Stimulated activated CD8-positive, alpha-beta memory T cell treated with anti-CD3 and anti-CD28 coated beads, Interleukin-15, amount 100 ng/mL, for 1 hour (primary cell): ENCODE results near the gene MYZAP.

Experiments used
- DNase-seq: peaks from one replicate; pipeline ENCODE4 v3.0.0-alpha.2; 2020; ENCODE audit warnings: low read depth

Gene MYZAP

DNA sequence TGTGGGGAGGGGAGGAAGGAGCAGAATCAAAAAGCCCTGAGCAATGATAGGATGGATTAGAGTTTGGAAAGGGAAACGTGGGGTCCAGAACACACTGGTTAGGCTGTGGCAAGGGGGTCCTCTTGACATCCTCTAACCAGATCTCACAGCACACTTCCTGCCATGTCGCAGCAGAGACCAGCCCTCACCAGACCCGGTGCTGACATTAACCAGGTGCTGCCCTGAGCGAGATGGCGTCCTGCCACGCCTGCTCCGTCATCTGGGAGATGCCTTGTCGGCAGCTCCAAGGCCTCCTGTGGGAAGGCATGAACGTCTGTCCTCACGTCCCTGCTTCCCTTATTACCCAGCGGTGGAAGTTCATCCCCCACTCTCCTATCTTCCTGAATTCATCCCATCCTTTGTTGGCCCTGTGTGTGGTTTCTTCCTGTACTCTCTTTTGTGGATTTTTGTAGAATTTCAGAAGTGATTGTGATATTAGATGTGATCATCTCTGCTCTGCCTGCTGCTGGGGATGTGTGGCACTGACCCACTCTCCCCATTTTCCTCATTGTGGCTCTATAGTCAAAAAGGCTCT is 29.4 kb upstream of the MYZAP start:
- DNase-seq: no peak

DNA sequence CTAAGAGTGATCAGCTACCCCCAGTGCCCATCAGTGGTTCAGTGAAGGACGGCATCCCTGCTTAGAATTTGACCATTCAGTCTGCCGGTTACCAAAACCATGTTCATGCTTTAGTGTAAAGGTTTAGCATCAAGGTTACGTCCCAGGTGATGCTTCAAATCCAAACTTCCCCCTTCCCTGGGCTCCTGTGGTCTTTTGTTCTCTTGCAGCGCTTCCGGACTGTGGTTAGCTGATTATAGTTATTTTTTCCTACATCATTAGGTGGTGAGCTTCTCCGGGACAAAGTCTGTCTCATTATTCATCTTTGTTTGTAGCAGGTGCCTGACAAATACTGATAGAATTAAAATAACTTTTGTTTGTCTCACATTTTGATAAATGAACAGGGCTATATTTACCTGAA is 28.3 kb upstream of the MYZAP start:
- no peak for DNase-seq

DNA sequence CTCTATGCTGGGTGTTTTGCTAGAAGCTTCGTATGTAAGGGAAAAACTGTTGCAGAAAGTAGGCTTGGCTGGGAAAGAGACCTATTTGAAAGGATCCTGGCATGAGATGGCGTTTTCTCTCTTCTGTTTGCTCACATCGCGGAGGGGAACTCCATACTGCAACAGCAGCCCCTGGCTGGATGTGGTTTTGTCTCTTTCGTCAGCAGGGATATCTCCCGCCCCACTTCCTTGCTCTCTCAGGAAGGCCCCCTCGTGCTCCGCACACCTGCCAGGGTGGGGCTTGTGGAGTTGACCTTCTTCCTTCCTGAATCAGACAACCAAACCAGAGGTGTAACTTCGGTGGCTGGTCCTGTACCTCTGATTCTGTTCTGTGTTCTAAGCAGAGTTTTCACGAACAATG is 26.4 kb upstream of the MYZAP start:
- no peak for DNase-seq

DNA sequence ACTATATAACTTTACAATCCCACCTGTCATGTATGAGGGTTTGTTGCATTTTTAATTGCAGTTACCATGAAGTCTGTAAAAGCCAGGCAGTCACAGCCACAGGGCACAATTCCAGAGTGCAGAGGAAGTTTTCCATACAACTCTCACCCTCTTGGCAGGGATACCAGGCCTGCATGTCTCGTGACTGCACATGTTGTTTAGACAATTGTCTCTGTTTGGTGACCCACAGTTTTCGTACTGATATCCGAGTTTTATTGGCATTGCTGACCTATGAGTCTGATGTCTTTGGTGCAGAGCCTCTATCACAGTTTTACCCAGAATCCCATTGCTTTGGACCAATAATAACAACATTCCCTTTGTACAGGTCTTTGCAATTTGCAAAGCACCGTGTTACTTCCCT is 24.9 kb upstream of the MYZAP start:
- DNase-seq: no peak

DNA sequence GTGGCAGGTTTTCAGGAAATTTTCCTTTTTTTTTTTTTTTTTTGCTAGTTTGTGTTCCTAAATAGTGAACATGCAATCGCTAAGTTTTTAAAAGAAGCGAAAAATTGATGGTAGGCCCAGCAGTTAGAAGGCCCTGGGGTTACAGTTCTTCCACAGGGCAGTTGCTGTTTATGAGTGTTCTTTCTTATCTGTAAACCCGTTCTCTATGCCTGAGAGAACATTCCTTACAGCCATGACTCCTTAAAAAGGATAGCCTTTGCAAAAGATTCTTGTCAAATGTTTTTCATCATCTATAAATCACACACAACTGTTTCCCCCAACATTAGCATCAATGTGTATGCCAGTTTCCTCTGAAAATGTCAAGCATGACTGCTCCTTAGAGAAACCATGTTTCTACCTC is 23.8 kb upstream of the MYZAP start:
- no peak for DNase-seq

DNA sequence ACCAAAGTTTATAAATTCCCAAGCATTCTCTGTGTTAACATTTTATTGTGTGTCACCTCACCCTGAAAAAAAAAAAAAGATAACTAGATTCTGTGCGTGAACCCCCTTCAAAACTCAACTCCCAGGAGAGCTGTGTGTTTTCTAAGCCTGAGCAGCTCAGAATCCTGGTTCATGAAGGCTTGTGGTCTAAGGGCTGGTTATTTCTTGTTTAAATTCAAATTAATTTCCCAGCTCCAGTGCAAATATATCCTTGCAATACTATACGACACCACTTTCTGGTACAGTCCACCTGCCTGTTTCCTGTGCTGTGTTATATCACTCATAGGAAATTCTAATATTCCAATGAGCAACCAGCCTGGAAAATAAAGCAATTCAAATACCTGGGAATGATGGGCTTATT is 23.4 kb upstream of the MYZAP start:
- no peak for DNase-seq

DNA sequence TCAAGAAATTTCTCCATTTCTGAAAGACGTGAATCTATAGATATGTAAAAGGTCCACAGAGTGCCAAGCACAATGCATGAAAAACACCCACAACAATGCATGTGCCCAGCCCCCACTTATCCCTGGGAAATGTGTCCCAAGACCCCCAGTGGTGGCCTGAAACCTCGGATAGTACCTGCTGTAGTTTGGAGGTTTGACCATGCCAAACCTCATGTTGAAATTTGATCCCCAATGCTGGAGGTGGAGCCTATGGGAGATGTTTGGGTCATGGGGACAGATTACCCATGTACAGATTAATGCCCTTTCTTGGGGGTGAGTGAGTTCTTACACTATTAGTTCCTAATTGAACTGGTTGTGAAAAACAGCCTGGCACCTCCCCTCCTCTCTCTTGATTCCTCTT is 21.4 kb upstream of the MYZAP start:
- DNase-seq: no peak

DNA sequence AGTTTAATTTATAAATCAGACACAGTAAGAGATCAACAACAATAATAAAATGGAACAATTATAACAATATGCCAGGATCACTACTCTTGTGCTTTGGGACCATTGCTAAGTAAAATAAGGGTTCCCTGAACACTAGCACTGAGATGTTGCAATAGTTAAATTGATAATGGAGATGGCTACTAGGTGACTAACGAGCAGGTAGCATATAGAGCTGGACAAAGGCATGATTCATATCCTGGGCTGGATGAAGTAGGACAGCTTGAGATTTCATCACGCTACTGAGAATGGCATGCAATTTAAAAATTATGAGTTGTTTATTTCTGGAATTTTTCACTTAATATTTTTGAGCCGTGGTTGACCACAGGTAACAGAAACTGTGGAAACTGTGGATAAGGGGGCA is 20.7 kb upstream of the MYZAP start:
- DNase-seq: no peak

DNA sequence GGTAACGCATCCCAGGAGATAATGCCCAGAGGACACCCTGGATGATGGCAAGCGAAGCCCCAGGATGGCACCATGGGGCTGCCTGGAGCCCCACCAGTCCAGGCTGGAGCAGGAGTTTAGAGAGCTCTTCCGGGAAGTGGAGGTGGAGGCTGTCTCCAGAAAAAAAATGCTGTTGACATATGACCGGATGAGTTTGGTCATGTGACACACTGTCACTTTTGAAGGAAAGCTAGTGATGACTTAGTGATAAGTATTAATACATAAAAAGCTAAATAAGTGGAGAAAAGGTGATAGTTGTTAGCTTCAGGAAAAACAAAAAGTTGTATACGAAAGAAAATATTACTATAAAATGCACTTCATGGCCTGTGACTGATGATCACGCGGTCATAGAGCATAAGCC is 20.0 kb upstream of the MYZAP start:
- DNase-seq: no peak

DNA sequence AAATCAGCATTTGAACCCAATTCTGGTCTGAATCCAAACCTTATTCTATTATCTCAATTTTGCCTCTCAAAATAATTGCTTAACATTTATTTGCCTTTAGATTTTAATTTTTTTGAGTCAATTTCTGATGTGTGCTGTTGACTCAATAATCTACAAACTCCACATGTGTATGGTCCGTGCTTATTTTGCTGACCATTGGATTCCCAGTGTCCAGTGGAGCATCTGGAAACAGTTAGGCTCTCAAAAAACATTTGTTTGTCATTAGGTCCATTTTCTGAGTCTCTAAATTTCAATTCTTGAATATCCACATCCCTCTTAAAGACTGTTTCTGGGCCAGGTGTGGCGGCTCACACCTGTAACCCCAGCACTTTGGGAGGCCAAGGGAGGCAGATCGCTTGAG is 19.2 kb upstream of the MYZAP start:
- DNase-seq: no peak

DNA sequence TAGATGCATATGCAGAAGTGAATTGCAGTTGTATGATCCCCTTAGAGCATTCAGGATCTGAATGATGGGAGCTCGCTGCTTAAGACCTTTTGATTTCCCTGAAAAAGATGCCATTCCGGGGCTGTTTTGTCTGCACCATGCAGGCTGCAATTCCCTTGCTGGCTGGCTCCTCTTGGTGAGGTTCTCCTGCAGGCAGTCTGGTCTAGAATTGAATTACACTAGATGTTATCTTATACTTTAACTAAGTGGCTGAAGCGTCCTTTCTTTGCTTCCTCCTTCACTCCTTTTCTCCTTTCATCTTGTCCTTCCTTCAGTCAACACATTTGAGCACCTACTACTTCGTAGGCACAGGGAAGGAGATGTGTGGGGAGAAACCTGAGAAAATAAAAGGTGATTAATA is 18.6 kb upstream of the MYZAP start:
- DNase-seq: no peak

DNA sequence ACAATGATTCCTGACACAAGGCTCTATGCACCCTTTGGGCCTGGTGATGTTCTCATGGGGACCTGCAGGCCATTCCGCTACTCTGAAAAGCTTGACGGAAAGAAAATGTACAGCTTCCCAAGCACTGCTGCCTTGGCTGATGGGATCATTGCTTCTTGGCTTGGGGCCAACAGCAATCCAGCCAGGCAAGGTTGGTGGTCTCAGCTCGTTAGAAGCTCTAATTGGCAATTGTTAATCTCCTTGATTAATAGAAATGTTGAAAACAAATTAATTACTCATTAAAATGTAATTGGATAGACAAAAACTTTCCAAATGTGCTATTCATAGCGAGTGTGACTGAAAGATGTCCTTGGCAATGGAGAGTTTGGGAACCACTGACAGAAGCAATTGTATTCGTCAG is 16.3 kb upstream of the MYZAP start:
- no peak for DNase-seq

DNA sequence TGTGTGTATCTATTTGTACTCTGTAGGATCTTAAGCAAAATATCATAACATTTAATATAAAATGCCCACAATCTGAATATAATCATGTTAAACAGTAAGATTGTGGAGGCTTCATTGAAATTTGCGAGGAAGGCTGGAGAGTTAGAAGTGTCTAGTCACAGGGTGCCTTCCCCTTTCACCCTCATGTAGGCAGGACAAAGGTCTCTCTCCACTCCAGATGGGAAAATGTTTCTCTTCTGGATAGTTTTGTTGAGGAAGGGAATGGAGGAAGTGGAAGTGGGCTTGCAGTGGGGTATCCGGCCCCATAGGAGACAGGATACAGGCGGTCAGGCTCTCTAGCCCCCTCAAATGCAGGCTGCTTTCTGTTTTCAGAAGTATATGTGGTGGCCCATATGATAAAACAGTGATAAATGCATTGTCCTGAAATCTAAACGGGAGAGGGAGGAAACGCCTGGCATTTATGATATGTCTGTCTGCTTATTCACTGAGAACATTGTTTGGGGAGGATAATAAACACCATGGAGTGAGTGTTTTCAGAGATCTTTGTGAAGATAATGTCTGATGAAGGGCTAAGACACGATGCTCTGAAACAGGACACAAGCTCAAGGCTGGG is 13.3 kb upstream of the MYZAP start:
- no peak for DNase-seq

DNA sequence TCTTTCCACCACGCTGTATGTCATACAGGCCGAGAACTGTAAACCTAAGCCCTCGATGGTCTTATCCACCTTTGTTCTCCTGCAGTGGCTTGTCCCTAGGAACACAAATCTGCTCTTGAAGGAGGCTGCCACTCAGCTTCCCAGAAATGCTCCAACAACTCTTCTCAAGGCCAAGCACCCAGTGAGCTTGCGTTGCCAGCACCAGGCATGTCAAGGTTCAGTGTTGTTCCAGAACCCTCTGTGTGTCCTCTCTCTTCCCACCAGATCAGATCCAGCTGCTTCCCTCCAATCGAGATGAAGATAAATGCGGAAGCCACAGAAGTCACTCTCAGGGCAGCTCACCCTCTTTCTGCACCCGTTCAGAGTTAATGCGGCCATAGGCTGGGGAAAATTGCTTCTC is 11.3 kb upstream of the MYZAP start:
- no peak for DNase-seq

DNA sequence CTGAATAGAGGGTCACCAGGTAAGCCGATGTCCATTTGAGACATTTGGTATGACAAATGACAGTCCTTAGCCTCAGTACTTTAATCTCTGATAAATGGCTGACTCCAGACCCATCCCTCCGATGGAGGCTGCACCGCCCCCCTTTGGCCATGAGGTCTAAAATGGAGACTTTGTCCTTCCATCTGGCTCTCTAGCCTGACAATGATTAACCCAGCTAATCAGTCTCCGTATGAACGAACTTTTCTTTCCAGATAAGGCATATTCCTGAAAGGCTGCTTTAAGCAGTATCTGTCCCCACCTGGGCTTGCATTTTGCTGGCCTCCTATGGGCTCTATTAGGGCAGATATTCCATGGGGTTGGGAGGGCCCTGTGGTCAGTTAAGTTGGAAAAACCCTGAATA is 10.8 kb upstream of the MYZAP start:
- DNase-seq: no peak

DNA sequence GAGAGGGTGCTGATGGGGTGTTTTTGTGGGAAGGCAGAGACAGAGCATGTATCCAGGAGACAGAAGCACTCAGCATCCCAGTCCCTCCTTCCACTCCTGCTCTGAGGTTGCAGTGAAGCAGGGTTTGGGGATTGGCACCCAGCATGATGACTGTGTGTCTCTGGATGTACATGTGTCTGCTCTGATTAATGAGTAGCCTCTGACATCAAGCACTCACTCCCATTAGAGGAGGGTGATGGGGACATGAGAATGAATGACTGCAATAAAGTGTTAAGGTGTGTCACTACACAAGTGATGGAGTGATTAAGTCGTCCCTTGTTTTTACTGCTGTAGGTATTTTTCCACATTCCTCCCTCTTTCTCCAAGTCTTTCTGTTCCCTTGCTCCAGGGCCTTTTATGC is 9.6 kb upstream of the MYZAP start:
- DNase-seq: no peak

DNA sequence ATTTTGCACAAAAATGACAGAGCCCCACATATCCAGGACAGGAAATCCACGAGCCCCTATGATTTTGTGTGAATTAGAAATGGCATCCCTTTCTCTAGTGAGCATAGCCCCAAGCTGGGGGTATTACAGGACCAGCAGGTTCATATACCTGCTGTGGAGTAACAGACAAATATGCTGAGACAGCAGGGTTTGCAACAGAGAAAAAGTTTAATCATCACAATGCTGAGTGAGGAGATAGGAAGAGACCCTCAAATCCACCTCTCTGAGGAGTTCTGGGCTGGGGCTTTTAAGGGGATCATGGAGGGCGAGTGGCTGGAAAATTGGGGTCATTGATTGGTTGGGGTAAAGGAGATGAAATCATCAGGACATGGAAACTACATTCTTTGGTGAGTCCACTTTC is 8.4 kb upstream of the MYZAP start:
- DNase-seq: no peak

DNA sequence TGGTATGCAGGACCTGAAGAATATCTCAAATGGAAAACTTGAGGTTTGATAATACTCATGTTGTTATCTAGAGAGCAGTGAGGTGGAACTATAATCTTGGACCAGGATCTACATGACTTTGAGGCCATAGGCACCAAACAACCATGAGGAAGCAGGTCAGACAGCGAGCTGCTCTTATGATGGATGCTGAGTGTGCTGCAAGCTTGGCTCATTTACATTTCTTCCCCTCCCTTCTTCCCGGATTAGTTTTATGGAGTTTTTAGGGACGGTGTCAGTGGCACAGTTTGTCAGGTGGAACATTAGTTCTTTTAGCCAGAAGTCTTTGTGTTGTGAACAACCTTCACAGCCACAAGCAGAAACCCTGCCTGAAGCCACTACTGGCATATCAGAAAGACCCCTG is 8.0 kb upstream of the MYZAP start:
- DNase-seq: no peak

DNA sequence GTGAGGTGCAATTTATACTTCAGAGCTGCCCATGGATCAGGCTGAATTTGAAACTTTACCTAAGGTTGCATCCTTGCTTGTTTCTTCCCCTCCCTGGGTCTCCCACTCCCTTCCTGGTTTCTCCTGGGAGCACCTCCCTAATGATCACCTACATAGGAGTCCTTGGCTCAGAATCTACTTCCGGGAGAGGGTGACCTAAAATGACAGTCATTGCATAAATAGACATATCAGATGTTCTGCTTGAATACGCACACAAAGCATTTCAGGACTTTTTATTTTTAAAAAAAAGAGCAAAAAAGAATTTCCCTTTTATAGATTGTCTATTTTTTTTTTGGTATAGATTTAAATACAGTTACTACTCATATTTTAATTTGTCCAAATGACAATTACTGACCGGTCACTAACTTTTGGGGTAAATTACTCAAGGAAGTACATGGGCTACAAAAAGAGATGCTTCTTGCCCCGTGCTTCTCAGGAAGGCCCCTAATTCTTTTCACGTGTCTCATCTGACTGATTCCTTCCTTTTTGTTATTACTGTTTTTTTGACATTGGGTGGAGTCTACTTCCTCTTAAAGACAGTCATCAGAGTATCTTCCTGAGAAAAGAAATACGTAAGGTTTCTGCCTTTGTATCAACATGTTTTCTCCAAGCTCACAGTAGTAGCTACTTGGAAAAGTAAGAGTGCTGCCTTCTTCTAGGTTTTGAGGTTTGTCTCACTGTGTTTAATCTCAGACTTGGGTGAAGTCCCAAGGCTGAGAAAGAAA is 4.9 kb upstream of the MYZAP start:
- DNase-seq: no peak

DNA sequence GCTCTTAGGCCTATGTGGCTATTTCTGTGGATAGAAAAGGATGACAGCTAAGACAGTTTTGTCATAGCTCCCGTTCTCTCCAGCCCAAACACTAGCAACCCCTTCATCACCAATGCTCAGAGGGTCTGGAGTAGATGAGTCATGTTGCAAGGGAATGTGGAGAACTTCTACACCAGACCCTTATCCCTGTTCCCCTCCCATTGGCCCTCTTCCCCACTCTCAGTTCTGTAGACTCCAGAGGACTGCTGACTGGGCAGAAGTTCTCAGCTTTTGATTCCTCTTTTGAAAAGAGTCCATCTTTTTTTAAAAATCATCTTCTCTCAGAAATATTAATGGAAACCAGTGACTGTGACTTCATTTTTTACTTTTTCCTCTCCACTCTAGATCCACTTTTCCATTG is 2.4 kb upstream of the MYZAP start:
- DNase-seq: no peak

DNA sequence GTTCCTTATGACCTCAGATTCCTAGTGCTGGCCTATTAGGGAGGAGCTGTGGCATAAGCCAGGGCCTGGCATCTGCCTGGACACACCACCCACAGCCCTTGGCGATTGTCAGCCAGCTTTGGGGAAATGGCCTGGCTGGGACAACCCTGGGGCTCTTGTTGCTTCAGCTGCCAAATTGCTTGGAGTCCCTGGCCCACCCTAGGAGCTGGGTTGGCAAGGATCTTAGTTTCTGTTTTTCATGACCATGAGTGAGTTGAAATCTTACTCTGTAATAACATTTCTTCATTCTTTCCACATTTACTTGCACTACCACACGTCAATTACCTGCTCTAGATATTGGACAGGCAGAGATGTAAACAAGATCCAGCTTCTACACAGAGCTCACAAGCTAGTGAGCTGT is 1.9 kb upstream of the MYZAP start:
- no peak for DNase-seq

DNA sequence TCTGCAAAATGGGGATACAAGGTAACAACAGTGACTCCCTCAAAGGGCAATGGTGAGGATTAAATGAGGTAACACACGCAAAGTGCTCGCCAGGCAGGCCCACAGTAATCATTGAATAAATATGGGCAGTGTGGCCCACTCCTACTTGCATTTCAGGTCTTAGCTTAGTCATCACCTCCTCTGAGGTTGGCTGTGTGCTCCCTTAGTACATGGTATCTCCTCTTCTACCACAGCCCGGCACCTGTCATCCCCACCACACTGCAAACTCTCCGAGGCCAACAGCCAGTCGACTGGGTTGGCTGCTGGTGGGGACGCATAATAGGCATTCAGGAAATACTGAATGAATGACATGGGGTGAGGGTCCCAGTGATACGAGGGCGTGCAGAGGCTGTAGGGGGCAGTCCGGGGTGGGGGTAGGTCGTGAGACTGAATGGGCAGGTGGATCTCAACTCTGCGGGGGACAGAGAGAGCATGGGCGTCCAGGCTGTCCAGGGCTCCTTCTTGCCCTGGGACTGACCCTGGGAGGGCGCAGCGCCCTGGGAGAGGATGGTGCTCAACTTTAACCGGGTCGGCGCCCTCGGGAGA is 375 bp upstream of the MYZAP start:
- DNase-seq: no peak

DNA sequence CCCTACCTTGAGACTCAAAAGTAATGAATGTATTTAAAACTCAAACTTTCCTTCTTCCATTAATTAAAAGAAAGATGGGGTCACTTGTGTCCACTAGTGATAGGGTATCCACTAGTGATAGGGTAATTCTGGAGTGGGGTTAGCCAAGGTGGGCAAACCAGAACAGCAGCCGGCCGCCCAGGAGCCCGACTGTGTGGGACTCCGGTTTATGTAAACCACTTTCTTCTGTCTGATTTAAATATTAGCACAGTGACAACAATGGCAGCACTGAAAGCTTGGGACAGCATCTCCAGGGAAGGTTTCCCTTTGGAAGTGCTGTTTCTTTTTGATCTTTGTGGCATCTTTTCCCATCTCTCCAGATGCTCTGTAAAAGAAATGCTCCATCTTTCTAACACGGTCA is 722 bp downstream of the MYZAP start:
- DNase-seq: no peak
